Right kidney (tissue), 1 donor: ENCODE data around the gene SCIMP.
A peak's percentile ranks its signal among the peaks of the same experiment; 100 is the strongest.
"Not testable (repeated sequence)": the region's sequence is repeated elsewhere in the genome, so short reads cannot be mapped to it uniquely, and the experiment has no call there.

Experiments used
- DNase-seq: peaks from one replicate; pipeline ENCODE4 v3.0.0-alpha.2; 2016

SCIMP gene

DNA sequence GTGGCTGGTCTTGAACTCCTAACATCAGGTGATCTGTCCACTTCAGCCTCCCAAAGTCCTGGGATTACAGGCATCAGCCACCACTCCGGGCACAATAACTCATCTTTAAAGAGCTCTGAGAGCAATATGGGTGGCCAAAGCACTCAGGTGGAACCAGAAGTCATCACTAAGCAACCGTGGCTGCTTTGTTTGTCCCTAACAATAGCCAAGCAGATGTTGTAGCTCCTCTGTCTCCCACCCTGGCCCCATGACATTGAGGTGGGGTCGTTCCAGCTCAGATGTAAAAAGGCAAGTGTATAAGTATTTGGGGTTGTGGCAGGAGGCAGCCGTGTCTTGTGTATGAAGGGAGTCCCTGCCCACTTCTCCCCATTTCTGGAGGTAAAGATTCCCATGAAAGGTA, 3.7 kb upstream of the SCIMP start:
- DNase-seq: no peak

- DNase-seq: peak; percentile 10
Measured at GRCh38 chr17:5237541-5238016, 2.9 kb upstream of the SCIMP start.

DNA sequence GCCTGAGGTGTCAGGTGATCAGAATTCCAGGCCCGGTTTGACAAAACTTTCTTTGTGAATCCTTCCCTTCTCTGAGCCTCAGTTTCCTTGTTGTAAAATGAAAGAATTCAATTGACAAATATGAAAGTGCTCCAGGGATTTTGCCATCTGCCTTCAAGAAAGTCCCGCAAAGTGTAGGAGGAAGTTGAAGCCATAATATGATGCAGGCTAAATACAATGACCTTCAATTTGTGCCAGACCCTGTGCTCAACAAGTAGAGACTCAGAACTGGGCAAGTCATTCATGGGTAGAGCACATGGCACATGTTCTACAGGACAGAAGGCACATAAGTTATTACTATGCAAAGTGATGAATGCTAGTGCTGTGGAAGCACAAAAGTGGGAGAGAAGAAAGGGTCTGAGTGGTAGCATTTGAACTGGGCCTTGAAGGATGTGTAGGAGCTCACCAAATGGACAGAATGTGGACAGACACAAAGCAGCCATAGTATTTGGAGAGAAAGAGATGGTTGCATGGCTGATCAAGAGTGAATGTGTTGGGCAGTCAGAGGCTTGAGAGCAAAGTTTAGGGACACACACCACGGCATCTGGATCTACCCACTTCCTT, 2.4 kb upstream of the SCIMP start:
- DNase-seq: no peak

DNA sequence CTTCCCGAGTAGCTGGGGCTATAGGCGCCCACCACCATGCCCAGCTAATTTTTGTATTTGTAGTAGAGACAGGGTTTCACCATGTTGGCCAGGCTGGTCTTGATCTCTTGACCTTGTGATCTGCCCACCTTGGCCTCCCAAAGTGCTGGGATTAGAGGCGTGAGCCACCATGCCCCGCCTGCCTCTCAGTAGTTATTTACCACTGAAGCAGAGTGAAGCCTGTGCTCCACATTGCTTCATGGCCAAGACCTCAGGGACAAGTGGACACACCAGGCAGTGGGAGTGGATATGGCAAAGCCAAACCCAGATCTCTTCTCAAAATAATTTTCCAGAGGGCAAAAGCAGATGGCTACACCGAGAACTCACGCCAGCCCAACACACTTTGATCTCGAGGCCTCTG, 1.2 kb downstream of the SCIMP start:
- DNase-seq: not testable (repeated sequence)

- DNase-seq: no peak
Measured at GRCh38 chr17:5226940-5227878, 7.5 kb downstream of the SCIMP start.

GRCh38 chr17:5225668-5226457, 8.8 kb downstream of the SCIMP start:
- no peak for DNase-seq

- not testable (repeated sequence) for DNase-seq
Measured at GRCh38 chr17:5221912-5222311, 12.7 kb downstream of the SCIMP start.

DNA sequence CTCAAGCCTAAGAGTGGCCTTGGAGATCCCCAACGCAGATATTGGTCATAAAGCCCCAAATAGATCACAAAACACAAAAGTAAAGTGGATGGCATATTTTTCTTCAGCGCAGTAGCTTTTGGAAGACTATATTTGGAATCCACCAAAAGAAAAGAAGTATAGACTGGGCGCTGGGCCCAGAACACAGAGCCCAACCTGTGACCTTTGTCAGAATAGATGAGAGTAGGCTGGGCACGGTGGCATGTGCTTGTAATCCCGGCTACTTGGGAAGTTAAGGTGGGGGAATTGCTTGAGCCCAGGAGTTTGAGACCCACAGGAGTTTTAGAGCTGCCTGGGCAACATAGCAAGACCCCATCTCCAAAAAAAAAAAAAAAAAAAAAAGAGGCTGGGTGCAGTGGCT, 14.6 kb downstream of the SCIMP start:
- DNase-seq: no peak

DNA sequence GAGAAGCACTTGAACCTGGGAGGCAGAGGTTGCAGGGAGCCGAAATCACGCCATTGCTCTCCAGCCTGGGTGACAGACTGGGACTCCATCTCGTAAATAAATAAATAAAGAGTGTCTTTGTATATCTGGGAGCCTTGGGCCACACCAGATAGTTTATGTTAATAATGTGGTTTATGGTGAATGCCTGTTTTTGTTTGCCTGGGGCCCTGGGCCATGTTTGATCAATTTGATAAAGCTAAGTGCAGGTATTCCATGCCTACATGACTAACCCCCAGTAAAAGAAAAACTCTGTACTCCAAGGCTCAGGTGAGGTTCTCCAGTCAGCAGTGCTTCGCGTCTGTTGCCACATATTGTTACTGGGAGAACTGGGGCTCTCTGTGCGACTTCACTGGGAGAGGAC, 15.1 kb downstream of the SCIMP start:
- DNase-seq: no peak

DNA sequence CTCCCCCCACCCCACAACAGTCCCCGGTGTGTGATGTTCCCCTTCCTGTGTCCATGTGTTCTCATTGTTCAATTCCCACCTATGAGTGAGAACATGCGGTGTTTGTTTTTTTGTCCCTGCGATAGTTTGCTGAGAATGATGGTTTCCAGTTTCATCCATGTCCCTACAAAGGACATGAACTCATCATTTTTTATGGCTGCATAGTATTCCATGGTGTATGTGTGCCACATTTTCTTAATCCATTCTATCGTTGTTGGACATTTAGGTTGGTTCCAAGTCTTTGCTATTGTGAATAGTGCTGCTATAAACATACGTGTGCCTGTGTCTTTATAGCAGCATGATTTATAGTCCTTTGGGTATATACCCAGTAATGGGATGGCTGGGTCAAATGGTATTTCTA, 17.1 kb downstream of the SCIMP start:
- DNase-seq: not testable (repeated sequence)

DNA sequence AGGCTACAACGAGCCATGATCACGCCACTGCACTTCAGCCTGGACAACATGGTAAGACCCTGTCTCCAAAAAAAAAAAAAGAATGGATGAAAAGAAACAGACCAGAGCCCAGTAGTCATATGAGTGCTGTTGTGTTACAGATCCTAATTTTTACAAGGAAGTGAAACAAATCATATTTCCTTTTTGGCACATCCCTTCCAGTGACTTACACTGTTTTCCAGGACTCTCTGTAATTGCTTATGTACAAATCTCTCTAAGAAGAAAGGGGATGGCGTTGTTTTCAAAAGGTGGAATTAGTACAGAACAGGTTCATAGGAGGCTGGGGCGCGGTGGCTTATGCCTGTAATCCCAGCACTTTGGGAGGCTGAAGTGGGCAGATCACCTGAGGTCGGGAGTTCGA, 23.2 kb downstream of the SCIMP start:
- DNase-seq: no peak

- no peak for DNase-seq
Measured at GRCh38 chr17:5210614-5211252, 23.9 kb downstream of the SCIMP start.

DNA sequence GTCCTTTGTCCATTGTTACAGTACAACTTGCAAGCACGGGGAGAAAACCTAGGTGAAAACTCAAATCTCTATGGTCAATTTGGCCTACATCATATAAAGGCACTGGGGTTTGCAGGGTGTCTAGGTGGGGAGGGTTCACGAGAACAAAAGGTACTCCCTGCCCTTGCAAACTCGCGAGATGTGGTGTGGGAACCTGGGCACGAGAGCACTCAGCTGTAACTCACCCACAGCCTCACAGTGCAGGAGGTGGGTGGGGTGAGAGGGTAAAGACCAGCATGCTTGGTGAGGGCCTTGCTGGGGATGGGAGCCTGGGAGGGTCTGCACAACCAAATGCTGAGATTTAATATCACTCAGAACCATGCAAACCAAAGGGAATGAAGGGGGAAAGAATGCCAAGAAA, 24.6 kb downstream of the SCIMP start:
- no peak for DNase-seq

- no peak for DNase-seq
Measured at GRCh38 chr17:5209396-5209795, 25.3 kb downstream of the SCIMP start.

DNA sequence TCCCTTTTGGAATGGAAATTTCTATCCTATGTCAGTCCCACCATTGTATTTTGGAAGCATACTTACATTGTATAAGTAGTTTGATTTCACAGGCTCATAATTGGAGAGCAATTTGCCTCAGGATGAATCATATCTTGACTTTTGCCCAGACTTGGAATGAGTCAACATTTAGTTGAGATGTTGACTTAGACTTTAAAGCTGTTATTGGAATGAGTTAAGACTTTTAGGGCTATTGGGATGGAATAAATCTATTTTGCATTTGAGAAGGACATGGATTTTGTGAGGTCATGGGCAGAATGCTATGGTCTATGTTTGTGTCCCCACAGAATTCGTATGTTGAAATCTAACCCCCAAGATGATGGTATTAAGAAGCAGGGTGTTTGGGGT, 30.8 kb downstream of the SCIMP start:
- DNase-seq: no peak

DNA sequence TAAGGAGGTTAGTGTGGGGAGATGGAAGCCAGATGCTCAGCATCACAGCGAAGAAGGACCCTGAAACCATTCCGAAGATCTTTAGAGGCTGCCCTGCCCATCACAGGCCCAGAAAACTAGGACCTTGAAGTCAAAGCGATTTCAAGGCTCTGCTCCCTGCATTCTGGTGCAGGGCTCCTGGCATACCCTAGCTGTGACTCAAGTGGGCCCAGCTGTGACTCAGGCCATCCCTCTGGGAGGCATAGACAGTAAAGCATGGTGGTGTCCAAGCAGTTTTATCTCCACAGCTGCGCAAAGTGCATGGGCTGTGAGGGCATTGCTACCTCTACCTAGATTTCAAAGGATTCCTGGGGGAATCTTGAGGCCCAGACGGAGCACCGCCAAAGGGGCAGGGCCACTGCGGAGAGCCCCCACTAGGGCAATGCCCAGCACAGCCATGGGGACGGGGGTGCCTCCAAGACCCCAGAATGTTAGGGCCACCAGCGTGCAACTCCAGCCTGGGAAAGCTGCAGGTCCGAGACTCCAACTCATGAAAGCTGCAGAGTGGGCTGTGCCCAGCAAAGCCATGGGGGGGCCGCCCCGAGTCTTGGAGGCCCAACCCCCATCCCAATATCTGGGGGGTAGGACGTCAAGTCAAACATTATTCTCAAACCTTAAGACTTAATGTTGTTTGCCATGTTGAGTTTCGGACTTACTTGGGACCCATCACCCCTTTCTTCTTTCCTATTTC, 31.3 kb downstream of the SCIMP start:
- no peak for DNase-seq

GRCh38 chr17:5201011-5201410, 33.6 kb downstream of the SCIMP start:
- no peak for DNase-seq

- DNase-seq: no peak
Measured at GRCh38 chr17:5200360-5200759, 34.3 kb downstream of the SCIMP start.

GRCh38 chr17:5198472-5198871, 36.2 kb downstream of the SCIMP start:
- DNase-seq: no peak

DNA sequence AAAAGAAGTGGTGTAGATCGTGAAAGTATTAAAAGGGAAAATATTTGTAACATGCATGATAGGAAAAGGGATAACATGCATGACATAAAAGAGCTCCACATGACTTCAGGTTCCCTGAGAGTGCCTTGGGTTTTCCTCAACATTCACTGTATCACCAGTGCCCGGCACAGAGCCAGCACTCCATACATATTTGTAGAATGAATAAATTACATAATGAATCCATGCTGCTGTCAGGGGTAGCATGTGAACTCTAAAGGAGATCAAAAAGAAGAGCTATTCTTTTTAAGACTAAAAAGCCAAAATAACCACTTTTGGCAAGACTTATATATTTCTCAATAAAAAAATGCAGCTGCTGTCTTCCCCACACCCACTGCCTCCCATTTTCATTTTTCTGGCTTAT, 40.3 kb downstream of the SCIMP start:
- DNase-seq: no peak

- peak; percentile 93 for DNase-seq
Measured at GRCh38 chr17:5191541-5192417, 42.9 kb downstream of the SCIMP start, which contains the start of gene ZNF594. TSS of gene ZNF594 (minus strand) at chr17:5191868. CDS start at chr17:5184256, 7,612 bp downstream.
